Right lobe of liver (tissue), 6 donors: ENCODE data around the gene NPRL2. TPM values are rescaled to one million over a fixed set of nuclear protein-coding genes. Genes with fewer than 3 reads are reported as not detected.

ENCODE experiments used
- ATAC-seq, 4 donors: fragments of 200-7000 bp; cut with Tn5 transposase; one replicate each; pipeline ENCODE4 v1.9.1; 2020; ENCODE audit warnings: mild to moderate bottlenecking in 4 of 4, moderate library complexity in 4 of 4
- DNase-seq, 3 donors: peaks; one replicate each; pipeline ENCODE4 v3.0.0-alpha.2; 2020
- H3K27ac ChIP-seq, 3 donors: fragments of 200-600 bp; one replicate each; pipeline ENCODE4 v1.8.0; 2022
- H3K27me3 ChIP-seq, 2 donors: fragments of 200-600 bp; one replicate each; pipeline ENCODE4 v1.8.0; 2022
- H3K36me3 ChIP-seq, 4 donors: fragments of 200-600 bp; sonication (generic) in 1 of 4; one replicate each; pipeline versions ENCODE4 v1.5.1 to v1.8.0; 2017 to 2022; ENCODE audit warnings: control low read depth in 1 of 4
- H3K4me1 ChIP-seq, 4 donors: fragments of 200-600 bp; sonication (generic) in 1 of 4; one replicate each; pipeline versions ENCODE4 v1.5.1 to v1.8.0; 2017 to 2022; ENCODE audit warnings: control low read depth in 1 of 4
- H3K4me3 ChIP-seq, 3 donors: fragments of 200-600 bp; one replicate each; pipeline ENCODE4 v1.8.0; 2022
- H3K9me3 ChIP-seq, 4 donors: fragments of 200-600 bp; sonication (generic) in 1 of 4; one replicate each; pipeline versions ENCODE4 v1.5.1 to v1.8.0; 2017 to 2022; ENCODE audit warnings: control low read depth in 1 of 4
- CTCF ChIP-seq, 4 donors: fragments of 200-600 bp in 3 of 4; fragments of 450-650 bp in 1 of 4; IDR thresholded peaks; one replicate each; pipeline versions ENCODE4 v1.5.1 to v1.8.0; 2016 to 2022; ENCODE audit warnings: antibody characterized with exemption in 4 of 4, mild to moderate bottlenecking in 2 of 4
- POLR2A ChIP-seq: fragments of 450-650 bp; IDR thresholded peaks from one replicate; pipeline ENCODE4 v1.6.1; 2017; ENCODE audit warnings: antibody characterized with exemption, mild to moderate bottlenecking
- WGBS: methylation state at CpG from one replicate; pipeline ENCODE4 v1.1.6; 2018; ENCODE audit warnings: low coverage, low lambda C conversion rate; ENCODE audit not compliant: insufficient coverage; ENCODE audit errors: missing lambda C conversion rate; 5-methylcytosine and 5-hydroxymethylcytosine counted together
- intact Hi-C, 2 donors: fragments of 100-400 bp; cut with DNase I; formaldehyde crosslinking; loops; one replicate each; pipeline versions ENCODE4 v1.11.2 to v1.14.1; 2022
- total RNA-seq, 6 experiments: library from RNA; depleted of rRNA in 2 of 6; stranded (reverse); fragments of >200 nt in 2 of 6; fragmentation: NEBNext Ultra II Directional in 3 of 6; extraction: Animal tissue kit (Norgen Biotek cat#: 25700) in 3 of 6; gene quantifications; one replicate each; pipeline versions ENCODE4 v1.1.0 to v1.2.4, GENCODE V29; 2016 to 2023
- donor health status: DM: no; HTN: yes; CAD: no.
- donor health status: DM: no; HTN: no; CAD: no.
- donor health status: DM: no; HTN: no; CAD: no.
- donor health status: DM: no; HTN: yes; CAD: no.
- donor health status: DM: no; HTN: yes; CAD: no.

The NPRL2 gene
- total RNA-seq, 6 experiments from 2014 or later: 10.6 to 18.3 (median 14.4) TPM

- intact Hi-C loops: no loop called here
- peak; percentile 95 to 99 (median 98) for DNase-seq
- H3K27ac ChIP-seq: peak within 1 kb of the TSS; percentile 69 to 86 (median 80)
Measured at GRCh38 chr3:50358911-50359759, 8.6 kb upstream of the NPRL2 start, which contains the start of gene TMEM115. Gene TMEM115 (minus strand): TSS chr3:50359521. CDS start chr3:50359063, 458 bp downstream.

GRCh38 chr3:50358355-50358910 lies 7.9 kb upstream of the NPRL2 start:
- Histone ChIP-seq H3K4me3 (peak overlapping the region; percentile 87 to 98 (median 92)), H3K27me3 (no peaks in the 10 kb centered on the region), H3K9me3 (no peaks in the 10 kb centered on the region), H3K36me3 (peaks cover 0 to 20% (median 5%) of the 10 kb centered on the region in 4 donors), H3K27ac (peak overlapping the region; percentile 69 to 86 (median 80)), H3K4me1 (peaks cover 0 to 40% (median 24%) of the 10 kb centered on the region in 4 donors)
- 72% methylated on average over 12 of the region's 24 CpGs for WGBS
- intact Hi-C loops: no loop called here
- DNase-seq (peak in 1 of 3 donors; percentile 62), ATAC-seq (no peak)
- TF ChIP-seq POLR2A (no peak), CTCF (IDR thresholded peaks at IDR 0.05) (no peak)

More at GRCh38 chr3:50358911-50359759, 8.6 kb upstream of the NPRL2 start, which contains the start of gene TMEM115:
- Histone ChIP-seq H3K4me3 (peak within 1 kb of the TSS; percentile 87 to 98 (median 92)), H3K27me3 (no peaks in the 10 kb centered on the region), H3K4me1 (peaks cover 0 to 40% (median 24%) of the 10 kb centered on the region in 4 donors), H3K9me3 (no peaks in the 10 kb centered on the region), H3K36me3 (peaks cover 0 to 13% (median 2%) of the 10 kb centered on the region in 4 donors)
- peak; percentile 91 to 98 (median 96) for ATAC-seq
- TF ChIP-seq POLR2A: peak; percentile 66
- no peak for TF ChIP-seq CTCF (IDR thresholded peaks at IDR 0.05)
- WGBS: 0% methylated on average over 20 of the region's 64 CpGs

GRCh38 chr3:50357481-50357880 lies 6.9 kb upstream of the NPRL2 start:
- Histone ChIP-seq H3K4me1 (peaks cover 0 to 40% (median 24%) of the 10 kb centered on the region in 4 donors), H3K27ac (no peak overlapping the region), H3K27me3 (no peaks in the 10 kb centered on the region), H3K4me3 (peak overlapping the region; percentile 10 to 92 (median 87)), H3K9me3 (no peaks in the 10 kb centered on the region), H3K36me3 (peaks cover 0 to 24% (median 5%) of the 10 kb centered on the region in 4 donors)
- peak in 1 of 4 donors; percentile 2 for ATAC-seq
- intact Hi-C loops: no loop called here
- no peak for DNase-seq
- WGBS: 0% methylated on average over 1 of the region's 1 CpG
- TF ChIP-seq POLR2A (no peak), CTCF (IDR thresholded peaks at IDR 0.05) (no peak)

GRCh38 chr3:50356553-50356952 lies 6.0 kb upstream of the NPRL2 start:
- peaks cover 0 to 24% (median 5%) of the 10 kb centered on the region in 4 donors for H3K36me3 ChIP-seq
- peaks cover 0 to 45% (median 26%) of the 10 kb centered on the region in 4 donors for H3K4me1 ChIP-seq
- no peaks in the 10 kb centered on the region for H3K27me3 ChIP-seq
- H3K9me3 ChIP-seq: no peaks in the 10 kb centered on the region
- DNase-seq (peak in 1 of 3 donors; percentile 57), ATAC-seq (peak in 1 of 4 donors; percentile 6)
- H3K27ac ChIP-seq: no peak overlapping the region
- 55% methylated on average over 2 of the region's 5 CpGs for WGBS
- intact Hi-C loops: no loop called here
- no peak for TF ChIP-seq POLR2A
- no peak for TF ChIP-seq CTCF (IDR thresholded peaks at IDR 0.05)
- H3K4me3 ChIP-seq: no peak overlapping the region
